DMS 273 treated with DMSO at 0.1 percent for 48 hours (cell line): ENCODE data around the gene CARHSP1.
"Not testable (repeated sequence)": the region's sequence is repeated elsewhere in the genome, so short reads cannot be mapped to it uniquely, and the experiment has no call there.

Source experiments
- DNase-seq: peaks from one replicate; lab custom pipeline; 2025; lab: John Stamatoyannopoulos, UW

CARHSP1 gene

GRCh38 chr16:8893426-8893825 is 24.6 kb upstream of the CARHSP1 start:
- no peak for DNase-seq

GRCh38 chr16:8892101-8892575 is 23.3 kb upstream of the CARHSP1 start:
- no peak for DNase-seq

DNA sequence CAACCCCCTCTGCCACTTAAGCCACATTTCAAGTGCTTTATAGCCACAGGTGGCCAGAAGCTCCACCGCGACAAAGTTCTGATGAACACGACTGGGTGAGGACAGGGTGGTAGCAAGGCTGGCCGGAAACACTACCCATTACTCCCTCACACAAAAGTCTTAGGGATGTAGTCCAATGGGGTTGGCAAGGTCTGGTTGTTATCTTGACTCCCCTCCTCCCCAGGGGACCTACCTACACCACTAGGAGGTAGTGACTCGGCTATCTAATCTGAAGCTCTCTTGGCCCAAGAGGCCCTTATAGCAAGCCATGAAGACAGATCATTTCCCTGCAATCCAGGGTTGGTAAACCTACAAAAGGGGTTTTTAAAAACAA is 21.7 kb upstream of the CARHSP1 start:
- no peak for DNase-seq

DNA sequence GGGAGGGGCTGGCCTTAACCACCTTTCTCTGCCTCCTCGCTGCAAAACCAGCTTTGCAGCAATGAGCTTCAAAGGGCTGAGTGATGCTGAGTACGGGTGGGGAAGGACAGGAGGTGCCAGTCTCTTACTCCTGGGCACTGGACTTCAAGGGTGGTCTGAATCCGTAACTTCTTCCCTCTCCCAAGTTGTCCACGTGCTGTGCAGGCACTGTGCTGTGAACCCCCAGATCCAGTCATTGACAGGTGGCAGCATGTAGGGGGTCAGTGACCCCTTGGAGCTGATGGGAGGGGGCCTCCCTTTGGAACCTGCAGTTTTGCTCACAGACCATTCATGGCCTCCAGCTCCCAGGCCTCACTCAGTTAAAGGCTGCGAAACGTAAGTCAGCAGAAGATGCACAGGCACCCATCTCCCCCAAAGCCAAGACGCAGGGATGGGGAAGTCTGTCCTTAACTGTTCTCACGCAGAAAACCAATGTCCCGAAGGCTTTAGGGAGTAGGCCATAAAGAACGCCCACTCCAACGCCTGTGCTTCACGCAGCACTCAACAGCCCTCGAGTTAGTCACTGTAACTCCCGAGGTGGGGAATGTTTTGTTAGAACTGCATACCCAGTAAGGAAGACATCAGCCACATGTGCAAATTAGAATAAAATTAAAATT is 21.2 kb upstream of the CARHSP1 start:
- DNase-seq = no peak

DNA sequence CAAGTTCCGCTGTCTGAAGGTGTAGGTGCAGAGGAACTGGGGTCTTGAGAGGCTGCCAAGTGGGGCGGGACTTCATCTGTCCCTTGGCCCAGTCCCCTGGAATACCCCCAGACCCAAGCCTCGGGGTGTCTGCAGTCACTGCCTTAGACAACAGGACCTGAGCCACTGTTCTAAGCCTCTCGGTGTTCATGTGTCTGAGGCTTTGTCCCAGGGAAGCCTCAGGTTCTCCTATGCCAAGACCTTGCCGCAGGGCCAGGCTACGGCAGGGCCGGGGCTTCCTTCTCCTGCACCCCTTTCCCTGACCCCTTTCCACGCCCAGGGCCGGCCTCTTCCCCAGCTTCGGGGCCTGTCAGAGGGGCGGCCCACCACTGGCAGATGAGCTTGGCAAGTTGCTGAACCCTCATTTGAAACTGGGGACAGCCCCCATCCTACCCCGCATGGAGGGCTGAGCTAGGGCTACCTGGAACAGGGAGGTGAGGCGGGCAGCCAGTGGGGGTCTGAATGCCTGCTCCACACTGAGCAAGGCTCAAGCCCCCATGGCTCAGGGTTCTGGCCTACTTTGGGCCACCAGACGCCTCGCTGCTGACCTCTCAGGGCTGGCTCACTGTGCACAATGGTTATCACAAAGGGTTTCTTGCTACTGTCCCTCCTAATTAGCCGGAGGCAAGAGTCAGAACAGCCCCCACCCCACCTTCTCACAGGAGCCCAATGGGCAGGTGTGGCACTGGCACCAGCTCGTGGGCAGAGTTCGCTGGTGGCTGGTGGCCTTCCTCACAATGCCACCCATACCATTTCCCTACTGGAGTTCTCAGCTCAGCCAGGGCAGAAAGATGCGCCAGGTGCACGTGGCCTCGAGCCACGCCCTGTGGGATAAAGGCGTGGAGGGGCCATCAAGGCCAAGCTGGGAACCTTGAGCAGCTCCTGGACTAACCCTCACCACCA is 20.4 kb upstream of the CARHSP1 start:
- no peak for DNase-seq

DNA sequence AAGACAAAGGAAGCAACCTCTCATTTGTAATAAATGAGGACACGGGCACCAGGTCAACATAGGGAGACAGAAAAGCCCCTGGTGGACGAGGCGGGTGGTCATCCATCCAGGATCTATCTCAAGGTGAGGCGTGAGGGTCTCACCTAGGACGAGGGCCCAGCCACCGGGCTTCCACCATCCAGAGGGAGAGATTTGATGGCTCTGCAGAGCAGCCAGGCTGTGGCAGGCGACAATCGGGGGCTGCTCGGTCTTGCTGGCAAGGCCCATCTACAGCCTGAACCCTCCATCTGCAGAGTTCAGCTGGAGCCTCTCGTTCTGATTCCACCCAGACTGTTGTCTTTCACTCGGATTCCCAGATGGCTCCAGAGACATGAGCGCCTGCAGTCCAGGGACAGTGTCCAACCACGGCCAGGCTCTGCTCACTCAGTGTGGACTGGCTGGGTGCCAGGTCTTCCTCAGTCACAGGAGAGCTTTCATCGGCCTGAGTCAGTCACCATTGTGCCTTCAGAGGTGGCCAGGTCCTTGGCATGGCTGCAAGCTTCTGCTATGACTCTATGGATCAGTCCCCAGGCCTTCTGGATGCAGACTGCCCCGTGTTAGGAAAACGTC is 19.2 kb upstream of the CARHSP1 start:
- DNase-seq = no peak

- DNase-seq = no peak
Measured at GRCh38 chr16:8887431-8887765, 18.6 kb upstream of the CARHSP1 start.

GRCh38 chr16:8886593-8887430 is 18.0 kb upstream of the CARHSP1 start:
- DNase-seq = no peak

DNA sequence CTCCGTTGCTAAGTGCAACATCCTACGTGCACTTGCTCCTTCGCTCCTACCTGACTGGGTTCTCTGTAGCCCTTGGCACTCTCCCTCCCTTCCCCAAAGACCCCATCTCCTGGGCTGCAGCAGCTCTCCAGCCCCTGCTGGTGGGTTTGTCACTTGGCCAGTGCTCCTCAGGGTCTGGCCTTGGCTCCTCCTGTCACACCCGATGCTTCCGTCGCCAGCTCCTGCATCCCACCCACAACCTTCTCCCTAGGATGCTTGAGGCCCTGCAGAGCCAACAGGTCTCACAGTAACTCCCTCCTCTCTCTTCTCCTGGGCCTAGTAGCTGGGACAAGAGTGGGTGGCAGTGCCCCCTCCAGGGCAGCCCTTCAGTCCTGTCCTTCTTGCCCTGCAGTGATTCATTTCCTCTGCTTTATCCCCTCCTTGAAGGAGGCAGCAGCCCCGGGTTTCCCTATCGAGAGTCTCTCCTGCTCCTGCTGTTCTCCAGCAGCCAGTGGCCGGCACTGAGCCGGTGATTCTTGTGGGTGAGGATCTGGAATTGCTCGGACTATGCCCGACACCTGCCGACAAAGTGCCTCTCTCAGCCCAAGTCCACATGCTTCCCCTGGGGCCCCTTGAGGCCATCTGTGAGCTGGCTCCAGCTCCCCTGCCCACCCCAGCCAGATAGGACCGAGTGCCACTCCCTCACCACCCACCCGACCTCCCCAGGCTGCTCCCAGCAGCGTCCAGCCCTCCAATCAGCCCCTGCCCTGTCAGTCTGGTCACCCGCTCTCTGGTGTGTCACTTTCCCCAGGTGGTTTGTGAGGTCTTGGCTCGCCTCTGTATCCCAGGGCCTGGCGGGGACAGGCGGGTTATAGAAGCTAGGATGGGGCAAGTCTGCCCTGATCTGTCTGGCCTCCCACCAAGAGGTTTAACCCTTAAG is 17.1 kb upstream of the CARHSP1 start:
- no peak for DNase-seq

DNA sequence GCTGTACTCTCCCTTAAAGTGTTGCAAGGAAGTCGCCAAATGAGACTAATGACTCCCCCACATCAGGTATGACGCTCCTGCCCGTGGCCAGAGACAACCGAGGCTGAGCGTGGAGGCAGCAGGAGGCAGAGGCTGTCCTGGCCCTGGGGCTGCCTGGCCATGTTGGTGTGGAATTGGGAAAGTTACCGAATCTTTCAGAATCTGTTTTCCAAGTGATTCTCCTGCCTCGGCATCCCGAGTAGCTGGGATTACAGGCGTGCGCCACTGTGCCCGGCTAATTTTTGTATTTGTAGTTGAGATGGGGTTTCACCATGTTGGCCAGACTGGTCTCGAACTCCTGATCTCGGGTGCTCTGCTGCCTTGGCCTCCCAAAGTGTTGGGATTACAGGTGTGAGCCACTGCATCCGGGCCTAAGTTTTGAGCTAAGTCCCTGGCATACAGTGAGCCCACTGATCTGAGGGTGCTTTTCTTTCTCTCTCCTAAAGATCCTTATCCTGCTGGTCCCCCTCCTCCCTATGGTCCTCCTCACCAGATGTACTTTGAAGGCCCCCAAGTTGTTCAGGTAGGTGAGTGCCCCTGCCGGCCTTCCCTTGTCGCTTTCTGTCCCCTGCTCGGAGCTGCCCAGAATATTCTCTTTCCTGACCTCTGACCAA is 14.0 kb upstream of the CARHSP1 start:
- DNase-seq = no peak

- DNase-seq = no peak
Measured at GRCh38 chr16:8882041-8882617, 13.3 kb upstream of the CARHSP1 start, which contains the start of gene LITAFD. Gene LITAFD (plus strand): TSS chr16:8882351. CDS start chr16:8884356, 2,005 bp downstream.

- DNase-seq = no peak
Measured at GRCh38 chr16:8880839-8881510, 12.2 kb upstream of the CARHSP1 start.

GRCh38 chr16:8878523-8878911 is 9.7 kb upstream of the CARHSP1 start:
- DNase-seq = no peak

DNA sequence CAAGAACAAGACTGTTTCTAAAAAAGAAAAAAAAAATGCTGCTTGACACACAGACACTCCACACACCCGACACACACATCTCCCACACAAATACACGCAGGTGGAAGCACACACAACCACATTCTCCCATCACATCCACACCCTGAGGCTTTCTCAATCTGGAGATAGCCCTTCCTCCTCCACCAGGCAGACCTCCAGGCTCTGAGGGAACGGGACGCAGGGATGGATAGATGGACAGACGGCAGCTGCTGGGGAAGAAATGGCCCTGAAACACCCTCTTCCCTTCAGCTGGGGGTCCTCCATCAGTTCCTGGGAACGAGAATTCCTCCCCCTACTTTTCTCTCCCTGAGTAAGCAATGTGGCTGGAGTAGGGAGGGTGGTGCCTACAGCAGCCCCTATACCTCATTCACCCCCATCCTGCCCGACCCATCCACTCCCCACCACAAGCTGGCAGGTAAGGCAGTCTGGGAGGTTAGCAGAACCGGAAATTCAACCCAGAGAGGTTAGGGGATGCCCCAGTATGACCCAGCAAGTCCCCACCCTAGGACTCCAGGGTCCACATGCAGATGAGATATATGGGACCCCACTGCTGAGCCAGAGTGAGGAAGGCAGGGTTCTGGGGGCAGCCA is 9.2 kb upstream of the CARHSP1 start:
- no peak for DNase-seq

GRCh38 chr16:8875317-8875716 is 6.5 kb upstream of the CARHSP1 start:
- not testable (repeated sequence) for DNase-seq

DNA sequence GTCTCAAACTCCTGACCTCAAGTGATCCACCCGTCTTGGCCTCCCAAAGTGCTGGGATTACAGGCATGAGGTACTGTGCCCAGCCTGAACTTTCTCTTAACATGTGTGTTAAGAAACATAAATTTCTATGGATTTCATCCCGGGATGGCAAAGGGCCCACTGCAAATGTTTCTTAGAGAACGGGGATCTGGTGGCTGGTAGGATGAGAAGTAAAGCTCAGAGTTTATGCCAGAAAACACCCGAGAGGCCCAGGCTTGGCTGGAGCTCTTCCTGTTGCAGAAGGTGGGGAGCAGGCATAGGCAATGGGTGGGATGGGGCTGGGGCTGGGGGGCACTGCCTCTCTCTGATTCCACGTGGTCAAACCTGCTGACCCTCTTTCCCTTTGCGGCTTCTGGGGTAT is 5.6 kb upstream of the CARHSP1 start:
- DNase-seq = no peak

DNA sequence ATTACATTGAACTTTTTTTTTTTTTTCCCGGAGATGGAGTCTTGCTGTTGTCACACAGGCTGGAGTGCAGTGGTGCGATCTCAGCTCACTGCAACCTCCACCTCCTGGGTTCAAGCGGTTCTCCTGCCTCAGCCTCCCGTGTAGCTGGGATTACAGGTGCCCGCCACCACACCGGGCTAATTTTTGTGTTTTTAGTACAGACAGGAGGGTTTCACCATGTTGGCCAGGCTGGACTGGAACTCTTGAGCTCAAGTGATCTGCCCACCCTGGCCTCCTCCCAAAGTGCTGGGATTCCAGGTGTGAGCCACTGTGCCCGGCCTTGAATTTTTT is 5.0 kb upstream of the CARHSP1 start:
- not testable (repeated sequence) for DNase-seq

DNA sequence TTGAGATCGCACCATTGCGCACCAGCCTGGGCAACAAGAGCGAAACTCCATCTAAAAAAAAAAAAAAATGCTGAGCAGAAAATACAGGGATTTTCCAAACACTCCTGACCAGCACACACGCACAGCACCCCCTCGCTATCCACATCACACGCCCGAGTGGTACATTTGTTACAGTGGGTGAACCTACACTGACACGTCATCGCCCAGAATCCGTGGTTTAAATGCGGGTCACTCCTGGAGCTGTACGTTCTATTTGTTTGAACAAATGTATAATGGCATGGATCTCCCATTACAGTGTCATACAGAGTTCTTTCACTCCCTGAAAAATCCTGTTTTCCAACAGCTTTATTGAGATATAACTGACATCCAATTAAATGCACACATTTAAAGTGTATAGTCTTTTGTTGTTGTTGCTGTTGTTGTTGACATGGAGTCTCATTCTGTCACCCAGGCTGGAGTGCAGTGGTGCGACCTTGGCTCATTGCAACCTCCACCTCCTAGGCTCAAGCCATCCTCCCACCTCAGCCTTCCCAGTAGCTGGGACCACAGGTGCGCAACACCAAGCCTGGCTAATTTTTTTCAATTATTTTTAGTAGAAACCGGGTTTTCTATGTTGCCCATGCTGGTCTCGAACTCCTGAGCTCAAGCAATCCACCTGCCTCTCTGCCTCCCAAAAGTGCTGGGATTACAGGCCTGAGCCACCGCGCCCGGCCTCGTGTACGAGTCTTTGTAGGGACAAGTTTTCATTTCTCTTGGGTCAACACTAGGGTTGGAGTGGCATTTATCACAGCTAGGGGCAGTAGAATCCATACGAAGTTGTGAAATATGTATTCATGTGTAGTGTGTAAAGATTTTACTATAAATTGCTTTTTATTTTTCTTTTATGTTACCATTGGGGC is 4.4 kb upstream of the CARHSP1 start:
- DNase-seq = no peak
